ENCODE results near the gene RBMS2.

DNA sequence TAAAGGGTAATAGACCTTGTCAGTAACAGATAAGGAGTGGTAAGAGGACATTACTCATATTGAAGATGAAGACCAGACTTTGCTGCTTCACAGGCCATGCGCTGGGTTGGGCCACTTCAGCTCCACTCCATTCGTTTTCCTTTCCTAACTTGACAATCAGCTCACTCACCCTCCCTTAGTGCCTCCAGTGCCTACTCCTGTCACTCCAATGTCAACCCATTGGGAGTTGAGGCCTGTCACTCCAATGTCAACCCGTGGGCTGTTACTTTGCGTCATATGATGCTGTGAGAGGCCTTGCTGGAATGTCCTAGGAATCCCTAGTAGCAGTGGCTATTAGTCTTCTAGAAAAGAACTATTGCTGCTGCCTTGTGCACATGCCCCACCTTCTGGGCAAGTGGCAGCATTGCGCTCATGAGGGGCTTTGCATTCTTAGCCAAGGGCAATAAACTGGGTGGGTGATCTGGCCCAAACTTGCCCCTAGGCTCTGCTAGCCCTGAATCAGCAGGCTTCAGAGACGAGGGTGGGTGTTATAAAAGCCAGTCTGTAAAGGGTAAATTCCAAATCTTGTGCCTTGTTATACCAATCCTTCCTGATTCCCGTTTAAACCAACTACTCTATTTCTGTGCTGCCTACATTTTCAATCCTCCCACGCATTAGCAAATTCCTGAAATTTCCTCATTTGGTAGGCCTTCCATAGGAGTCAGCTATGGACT, 72.4 kb downstream of the RBMS2 start:
- TF ChIP-seq, protein P1, sequence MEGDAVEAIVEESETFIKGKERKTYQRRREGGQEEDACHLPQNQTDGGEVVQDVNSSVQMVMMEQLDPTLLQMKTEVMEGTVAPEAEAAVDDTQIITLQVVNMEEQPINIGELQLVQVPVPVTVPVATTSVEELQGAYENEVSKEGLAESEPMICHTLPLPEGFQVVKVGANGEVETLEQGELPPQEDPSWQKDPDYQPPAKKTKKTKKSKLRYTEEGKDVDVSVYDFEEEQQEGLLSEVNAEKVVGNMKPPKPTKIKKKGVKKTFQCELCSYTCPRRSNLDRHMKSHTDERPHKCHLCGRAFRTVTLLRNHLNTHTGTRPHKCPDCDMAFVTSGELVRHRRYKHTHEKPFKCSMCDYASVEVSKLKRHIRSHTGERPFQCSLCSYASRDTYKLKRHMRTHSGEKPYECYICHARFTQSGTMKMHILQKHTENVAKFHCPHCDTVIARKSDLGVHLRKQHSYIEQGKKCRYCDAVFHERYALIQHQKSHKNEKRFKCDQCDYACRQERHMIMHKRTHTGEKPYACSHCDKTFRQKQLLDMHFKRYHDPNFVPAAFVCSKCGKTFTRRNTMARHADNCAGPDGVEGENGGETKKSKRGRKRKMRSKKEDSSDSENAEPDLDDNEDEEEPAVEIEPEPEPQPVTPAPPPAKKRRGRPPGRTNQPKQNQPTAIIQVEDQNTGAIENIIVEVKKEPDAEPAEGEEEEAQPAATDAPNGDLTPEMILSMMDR (IDR thresholded peaks at IDR 0.05; ENCODE audit: low read depth, low read length) = peak; percentile 69
- no peak for TF ChIP-seq EZH2phosphoT487 (IDR thresholded peaks at IDR 0.05; ENCODE audit: low read depth)

All from OCI-LY3 (cell line).